Keratinocyte (primary cell): ENCODE results near the gene CCDC102A. TPM values are rescaled to one million over a fixed set of nuclear protein-coding genes. Genes with fewer than 3 reads are reported as not detected.

Experiments used
- DNase-seq: peaks from one replicate; pipeline ENCODE4 v3.0.0-alpha.2; 2011; ENCODE audit warnings: low read depth, missing footprints, low spot score
- FAIRE-seq: peaks from 2 replicates; lab custom pipeline; 2011; peaks lifted over from hg19 to GRCh38; lab: Jason Lieb, UNC
- H2AFZ ChIP-seq: 2 replicates; pipeline ENCODE4 v1.6.0; 2012; ENCODE audit warnings: low read length, control low read depth, inconsistent platforms; ENCODE audit not compliant: control insufficient read depth
- H3K27ac ChIP-seq: 2 replicates; pipeline ENCODE4 v1.5.1; 2011; ENCODE audit warnings: low read length; ENCODE audit not compliant: control insufficient read depth, insufficient read depth
- H3K27me3 ChIP-seq: 3 replicates; pipeline ENCODE4 v1.6.0; 2011; ENCODE audit warnings: low read length; ENCODE audit not compliant: control insufficient read depth, insufficient read depth; ENCODE audit errors: extremely low read depth
- H3K36me3 ChIP-seq, 2 experiments: 2 replicates in 1 of 2; 3 replicates in 1 of 2; pipeline ENCODE4 v1.5.1; 2011; ENCODE audit warnings: low read length in 2 of 2, mild to moderate bottlenecking in 1 of 2; ENCODE audit not compliant: control insufficient read depth in 2 of 2, insufficient read depth in 2 of 2; ENCODE audit errors: extremely low read depth in 1 of 2
- H3K4me1 ChIP-seq: 3 replicates; pipeline ENCODE4 v1.5.1; 2011; ENCODE audit warnings: low read length; ENCODE audit not compliant: control insufficient read depth, insufficient read depth; ENCODE audit errors: extremely low read depth
- H3K4me2 ChIP-seq: 3 replicates; pipeline ENCODE4 v1.6.0; 2011; ENCODE audit warnings: low read depth, low read length; ENCODE audit not compliant: control insufficient read depth, insufficient read depth; ENCODE audit errors: extremely low read depth
- H3K4me3 ChIP-seq, 3 experiments: fragments of 200-600 bp in 1 of 3; sonication (generic) in 1 of 3; 2 replicates in 2 of 3; 3 replicates in 1 of 3; pipeline ENCODE4 v1.5.1; 2011 to 2016; ENCODE audit warnings: low read length in 3 of 3, mild to moderate bottlenecking in 3 of 3, control low read depth in 2 of 3, inconsistent platforms in 1 of 3, low read depth in 1 of 3, mixed read lengths in 1 of 3, mixed run types in 1 of 3, moderate library complexity in 1 of 3; ENCODE audit not compliant: control insufficient read depth in 2 of 3, insufficient read depth in 2 of 3; ENCODE audit errors: extremely low read depth in 1 of 3
- H3K79me2 ChIP-seq: 2 replicates; pipeline ENCODE4 v1.6.0; 2012; ENCODE audit warnings: low read length; ENCODE audit not compliant: control insufficient read depth, insufficient read depth
- H3K9ac ChIP-seq: 3 replicates; pipeline ENCODE4 v1.6.0; 2011; ENCODE audit warnings: low read length; ENCODE audit not compliant: control insufficient read depth, insufficient read depth; ENCODE audit errors: extremely low read depth
- H3K9me1 ChIP-seq: 3 replicates; pipeline ENCODE4 v1.6.0; 2011; ENCODE audit warnings: low read length; ENCODE audit not compliant: control insufficient read depth, insufficient read depth; ENCODE audit errors: extremely low read depth
- H3K9me3 ChIP-seq: 2 replicates; pipeline ENCODE4 v1.5.1; 2012; ENCODE audit warnings: low read depth, low read length; ENCODE audit not compliant: control insufficient read depth
- H4K20me1 ChIP-seq: 3 replicates; pipeline ENCODE4 v1.6.0; 2011; ENCODE audit warnings: low read length; ENCODE audit not compliant: control insufficient read depth, insufficient read depth; ENCODE audit errors: extremely low read depth
- CTCF ChIP-seq, 3 experiments: IDR thresholded peaks in 1 of 3; conservative IDR thresholded peaks in 1 of 3; optimal IDR thresholded peaks in 1 of 3; 2 replicates in 2 of 3; 3 replicates in 1 of 3; pipeline versions ENCODE3 to v1.5.1; 2011; ENCODE audit warnings: low read length in 3 of 3, mild to moderate bottlenecking in 3 of 3, moderate library complexity in 2 of 3, control low read depth in 1 of 3, inconsistent platforms in 1 of 3; ENCODE audit not compliant: insufficient read depth in 2 of 3; ENCODE audit errors: extremely low read depth in 1 of 3
- EZH2 ChIP-seq: IDR thresholded peaks from one replicate; pipeline ENCODE4 v1.6.1; 2012; ENCODE audit warnings: inconsistent platforms, mild to moderate bottlenecking, low read length, moderate library complexity
- dilution Hi-C: fragments of 300-500 bp; cut with MboI; formaldehyde crosslinking; loops from one replicate; pipeline ENCODE4 v1.7.0; 2020; ENCODE audit warnings: low sequenced_read_pairs; ENCODE audit not compliant: extremely low pct_ligation_motif_present
- polyA plus RNA-seq, 5 experiments: library from polyadenylated mRNA; depleted of rRNA in 3 of 5; stranded (reverse) in 3 of 5; stranded (forward) in 1 of 5; unstranded in 1 of 5; fragments of >200 nt; gene quantifications; 1 replicate in 1 of 5; 2 replicates in 3 of 5; 3 replicates in 1 of 5; pipeline versions ENCODE4 v1.2.1 to v1.2.3, GENCODE V29; 2011 to 2012; ENCODE audit warnings: missing spikeins in 2 of 5, low read depth in 1 of 5, low replicate concordance in 1 of 5

CCDC102A gene
- polyA plus RNA-seq, 1 donor (not counting 4 experiments of a cell fraction or from before 2014, with no cell fraction given) = 2.2 TPM

GRCh38 chr16:57504491-57504890 is 31.9 kb downstream of the CCDC102A start:
- Histone ChIP-seq H2AFZ (no peak overlapping the region), H3K79me2 (no peaks in the 10 kb centered on the region), H3K4me3 (no peak overlapping the region), H3K36me3 (no peaks in the 10 kb centered on the region), H3K4me2 (no peak overlapping the region), H3K4me1 (no peaks in the 10 kb centered on the region), H3K27ac (no peak overlapping the region), H3K9ac (no peak overlapping the region), H3K9me3 (no peaks in the 10 kb centered on the region), H3K9me1 (no peaks in the 10 kb centered on the region), H4K20me1 (no peaks in the 10 kb centered on the region), H3K27me3 (peaks cover 13% of the 10 kb centered on the region)
- no peak for TF ChIP-seq CTCF (optimal IDR thresholded peaks at IDR 0.05 in 1 of 3, IDR thresholded peaks at IDR 0.05 in 1 of 3, conservative IDR thresholded peaks at IDR 0.05 in 1 of 3; ENCODE audit: extremely low read depth in 1 of 3, insufficient read depth in 2 of 3, low read length in 3 of 3)
- no peak for TF ChIP-seq EZH2
- dilution Hi-C loops = no loop called here
- no peak for FAIRE-seq
- DNase-seq = no peak

GRCh38 chr16:57504001-57504400 is 32.4 kb downstream of the CCDC102A start:
- Histone ChIP-seq H3K9ac (no peak overlapping the region), H3K9me3 (no peaks in the 10 kb centered on the region), H3K4me2 (no peak overlapping the region), H3K9me1 (no peaks in the 10 kb centered on the region), H3K27me3 (peaks cover 10% of the 10 kb centered on the region), H3K4me1 (no peaks in the 10 kb centered on the region), H4K20me1 (no peaks in the 10 kb centered on the region), H3K27ac (no peak overlapping the region), H3K79me2 (no peaks in the 10 kb centered on the region), H2AFZ (no peak overlapping the region), H3K4me3 (no peak overlapping the region), H3K36me3 (no peaks in the 10 kb centered on the region)
- FAIRE-seq (no peak), DNase-seq (no peak)
- TF ChIP-seq CTCF (optimal IDR thresholded peaks at IDR 0.05 in 1 of 3, IDR thresholded peaks at IDR 0.05 in 1 of 3, conservative IDR thresholded peaks at IDR 0.05 in 1 of 3; ENCODE audit: extremely low read depth in 1 of 3, insufficient read depth in 2 of 3, low read length in 3 of 3) (no peak), EZH2 (no peak)
- dilution Hi-C loops = no loop called here
